Keratinocyte (primary cell): Measurements from ENCODE around the gene TNFRSF25. TPM values are rescaled to one million over a fixed set of nuclear protein-coding genes. Genes with fewer than 3 reads are reported as not detected.

Experiments
- DNase-seq: peaks from one replicate; pipeline ENCODE4 v3.0.0-alpha.2; 2011; ENCODE audit warnings: low read depth, missing footprints, low spot score
- FAIRE-seq: peaks from 2 replicates; lab custom pipeline; 2011; peaks lifted over from hg19 to GRCh38; lab: Jason Lieb, UNC
- H2AFZ ChIP-seq: 2 replicates; pipeline ENCODE4 v1.6.0; 2012; ENCODE audit warnings: low read length, control low read depth, inconsistent platforms; ENCODE audit not compliant: control insufficient read depth
- H3K27ac ChIP-seq: 2 replicates; pipeline ENCODE4 v1.5.1; 2011; ENCODE audit warnings: low read length; ENCODE audit not compliant: control insufficient read depth, insufficient read depth
- H3K27me3 ChIP-seq: 3 replicates; pipeline ENCODE4 v1.6.0; 2011; ENCODE audit warnings: low read length; ENCODE audit not compliant: control insufficient read depth, insufficient read depth; ENCODE audit errors: extremely low read depth
- H3K36me3 ChIP-seq, 2 experiments: 2 replicates in 1 of 2; 3 replicates in 1 of 2; pipeline ENCODE4 v1.5.1; 2011; ENCODE audit warnings: low read length in 2 of 2, mild to moderate bottlenecking in 1 of 2; ENCODE audit not compliant: control insufficient read depth in 2 of 2, insufficient read depth in 2 of 2; ENCODE audit errors: extremely low read depth in 1 of 2
- H3K4me1 ChIP-seq: 3 replicates; pipeline ENCODE4 v1.5.1; 2011; ENCODE audit warnings: low read length; ENCODE audit not compliant: control insufficient read depth, insufficient read depth; ENCODE audit errors: extremely low read depth
- H3K4me2 ChIP-seq: 3 replicates; pipeline ENCODE4 v1.6.0; 2011; ENCODE audit warnings: low read depth, low read length; ENCODE audit not compliant: control insufficient read depth, insufficient read depth; ENCODE audit errors: extremely low read depth
- H3K4me3 ChIP-seq, 3 experiments: fragments of 200-600 bp in 1 of 3; sonication (generic) in 1 of 3; 2 replicates in 2 of 3; 3 replicates in 1 of 3; pipeline ENCODE4 v1.5.1; 2011 to 2016; ENCODE audit warnings: low read length in 3 of 3, mild to moderate bottlenecking in 3 of 3, control low read depth in 2 of 3, inconsistent platforms in 1 of 3, low read depth in 1 of 3, mixed read lengths in 1 of 3, mixed run types in 1 of 3, moderate library complexity in 1 of 3; ENCODE audit not compliant: control insufficient read depth in 2 of 3, insufficient read depth in 2 of 3; ENCODE audit errors: extremely low read depth in 1 of 3
- H3K79me2 ChIP-seq: 2 replicates; pipeline ENCODE4 v1.6.0; 2012; ENCODE audit warnings: low read length; ENCODE audit not compliant: control insufficient read depth, insufficient read depth
- H3K9ac ChIP-seq: 3 replicates; pipeline ENCODE4 v1.6.0; 2011; ENCODE audit warnings: low read length; ENCODE audit not compliant: control insufficient read depth, insufficient read depth; ENCODE audit errors: extremely low read depth
- H3K9me1 ChIP-seq: 3 replicates; pipeline ENCODE4 v1.6.0; 2011; ENCODE audit warnings: low read length; ENCODE audit not compliant: control insufficient read depth, insufficient read depth; ENCODE audit errors: extremely low read depth
- H3K9me3 ChIP-seq: 2 replicates; pipeline ENCODE4 v1.5.1; 2012; ENCODE audit warnings: low read depth, low read length; ENCODE audit not compliant: control insufficient read depth
- H4K20me1 ChIP-seq: 3 replicates; pipeline ENCODE4 v1.6.0; 2011; ENCODE audit warnings: low read length; ENCODE audit not compliant: control insufficient read depth, insufficient read depth; ENCODE audit errors: extremely low read depth
- CTCF ChIP-seq, 3 experiments: IDR thresholded peaks in 1 of 3; conservative IDR thresholded peaks in 1 of 3; optimal IDR thresholded peaks in 1 of 3; 2 replicates in 2 of 3; 3 replicates in 1 of 3; pipeline versions ENCODE3 to v1.5.1; 2011; ENCODE audit warnings: low read length in 3 of 3, mild to moderate bottlenecking in 3 of 3, moderate library complexity in 2 of 3, control low read depth in 1 of 3, inconsistent platforms in 1 of 3; ENCODE audit not compliant: insufficient read depth in 2 of 3; ENCODE audit errors: extremely low read depth in 1 of 3
- EZH2 ChIP-seq: IDR thresholded peaks from one replicate; pipeline ENCODE4 v1.6.1; 2012; ENCODE audit warnings: inconsistent platforms, mild to moderate bottlenecking, low read length, moderate library complexity
- dilution Hi-C: fragments of 300-500 bp; cut with MboI; formaldehyde crosslinking; loops from one replicate; pipeline ENCODE4 v1.7.0; 2020; ENCODE audit warnings: low sequenced_read_pairs; ENCODE audit not compliant: extremely low pct_ligation_motif_present
- polyA plus RNA-seq, 5 experiments: library from polyadenylated mRNA; depleted of rRNA in 3 of 5; stranded (reverse) in 3 of 5; stranded (forward) in 1 of 5; unstranded in 1 of 5; fragments of >200 nt; gene quantifications; 1 replicate in 1 of 5; 2 replicates in 3 of 5; 3 replicates in 1 of 5; pipeline versions ENCODE4 v1.2.1 to v1.2.3, GENCODE V29; 2011 to 2012; ENCODE audit warnings: missing spikeins in 2 of 5, low read depth in 1 of 5, low replicate concordance in 1 of 5

Gene TNFRSF25
- polyA plus RNA-seq, 1 donor (not counting 4 experiments of a cell fraction or from before 2014, with no cell fraction given): 12.4 TPM

- Histone ChIP-seq H3K27me3 (peaks cover 3% of the 10 kb centered on the region), H3K36me3 (peaks cover 0 to 2% of the 10 kb centered on the region in 2 experiments), H3K9me3 (no peaks in the 10 kb centered on the region), H3K4me3 (no peak overlapping the region), H3K9ac (no peak overlapping the region), H3K27ac (no peak overlapping the region), H3K9me1 (no peaks in the 10 kb centered on the region), H3K4me1 (peaks cover 13% of the 10 kb centered on the region), H2AFZ (no peak overlapping the region), H3K79me2 (no peaks in the 10 kb centered on the region), H4K20me1 (no peaks in the 10 kb centered on the region), H3K4me2 (no peak overlapping the region)
- dilution Hi-C loops: no loop called here
- FAIRE-seq (no peak), DNase-seq (no peak)
- TF ChIP-seq CTCF (optimal IDR thresholded peaks at IDR 0.05 in 1 of 3, IDR thresholded peaks at IDR 0.05 in 1 of 3, conservative IDR thresholded peaks at IDR 0.05 in 1 of 3; ENCODE audit: extremely low read depth in 1 of 3, insufficient read depth in 2 of 3, low read length in 3 of 3) (no peak), EZH2 (no peak)
Observed at GRCh38 chr1:6498576-6499111, 32.7 kb upstream of the TNFRSF25 start.

GRCh38 chr1:6497867-6498575 is 32.0 kb upstream of the TNFRSF25 start:
- H3K27me3 ChIP-seq: peaks cover 3% of the 10 kb centered on the region
- no peaks in the 10 kb centered on the region for H4K20me1 ChIP-seq
- no peaks in the 10 kb centered on the region for H3K79me2 ChIP-seq
- no peaks in the 10 kb centered on the region for H3K9me3 ChIP-seq
- peaks cover 18% of the 10 kb centered on the region for H3K4me1 ChIP-seq
- H2AFZ ChIP-seq: peak overlapping the region; percentile 68
- peak overlapping the region; percentile 62 for H3K9ac ChIP-seq
- dilution Hi-C loops: no loop called here
- no peaks in the 10 kb centered on the region for H3K9me1 ChIP-seq
- peak overlapping the region; percentile 63 to 72 (median 69) for H3K4me3 ChIP-seq
- H3K36me3 ChIP-seq: peaks cover 0 to 2% of the 10 kb centered on the region in 2 experiments
- no peak for FAIRE-seq
- H3K27ac ChIP-seq: no peak overlapping the region
- DNase-seq: no peak
- TF ChIP-seq CTCF (optimal IDR thresholded peaks at IDR 0.05 in 1 of 3, IDR thresholded peaks at IDR 0.05 in 1 of 3, conservative IDR thresholded peaks at IDR 0.05 in 1 of 3; ENCODE audit: extremely low read depth in 1 of 3, insufficient read depth in 2 of 3, low read length in 3 of 3): no peak
- no peak for TF ChIP-seq EZH2
- H3K4me2 ChIP-seq: peak overlapping the region; percentile 80
